Tibial nerve (tissue), 4 donors: Measurements from ENCODE around the gene PIGS. TPM values are rescaled to one million over a fixed set of nuclear protein-coding genes. Genes with fewer than 3 reads are reported as not detected.
A peak's percentile ranks its signal among the peaks of the same experiment; 100 is the strongest.

Experiments
- DNase-seq, 2 donors: peaks; one replicate each; pipeline ENCODE4 v3.0.0-alpha.2; 2019; ENCODE audit warnings: low spot score in 2 of 2
- H3K27ac ChIP-seq, 4 donors: fragments of 200-600 bp; sonication (generic) in 3 of 4; one replicate each; pipeline ENCODE4 v1.5.1; 2017 to 2019; ENCODE audit warnings: mild to moderate bottlenecking in 1 of 4
- H3K27me3 ChIP-seq, 2 donors: fragments of 200-600 bp; sonication (generic) in 1 of 2; one replicate each; pipeline versions ENCODE4 v1.5.1 to v1.6.0; 2017 to 2019
- H3K36me3 ChIP-seq, 3 donors: fragments of 200-600 bp; sonication (generic); one replicate each; pipeline ENCODE4 v1.5.1; 2018 to 2019
- H3K4me1 ChIP-seq, 4 donors: fragments of 200-600 bp; sonication (generic) in 3 of 4; one replicate each; pipeline ENCODE4 v1.5.1; 2017 to 2019
- H3K4me3 ChIP-seq, 4 donors: fragments of 200-600 bp; sonication (generic) in 3 of 4; one replicate each; pipeline ENCODE4 v1.5.1; 2017 to 2019; ENCODE audit warnings: mild to moderate bottlenecking in 1 of 4, moderate library complexity in 1 of 4
- H3K9me3 ChIP-seq, 4 donors: fragments of 200-600 bp; sonication (generic) in 3 of 4; one replicate each; pipeline ENCODE4 v1.5.1; 2017 to 2019
- EP300 ChIP-seq, 2 donors: sonication (generic); formaldehyde crosslinking; IDR thresholded peaks; one replicate each; pipeline ENCODE4 v1.6.1; 2017; ENCODE audit warnings: antibody characterized with exemption in 2 of 2, mild to moderate bottlenecking in 1 of 2
- POLR2A ChIP-seq, 2 donors: fragments of 450-650 bp; IDR thresholded peaks; one replicate each; pipeline ENCODE4 v1.6.1; 2017; ENCODE audit warnings: antibody characterized with exemption in 2 of 2, mild to moderate bottlenecking in 2 of 2, moderate library complexity in 2 of 2
- WGBS, 2 donors: methylation state at CpG; one replicate each; pipeline ENCODE4 v1.1.5; 2018; 5-methylcytosine and 5-hydroxymethylcytosine counted together
- total RNA-seq, 4 donors: library from RNA; depleted of rRNA; stranded (reverse); fragments of >200 nt; gene quantifications; one replicate each; pipeline ENCODE4 v1.1.0, GENCODE V29; 2016
- TF ChIP-seq, protein P1 (sequence below), 5 experiments: fragments of 200-600 bp in 3 of 5; fragments of 450-650 bp in 2 of 5; sonication (generic) in 3 of 5; IDR thresholded peaks; one replicate each; pipeline ENCODE4 v1.5.1; 2016 to 2019; ENCODE audit warnings: antibody characterized with exemption in 5 of 5, mild to moderate bottlenecking in 3 of 5, moderate library complexity in 2 of 5

PIGS gene
- total RNA-seq, 4 donors from 2014 or later: 62.2 to 82.4 (median 73.2) TPM

DNA sequence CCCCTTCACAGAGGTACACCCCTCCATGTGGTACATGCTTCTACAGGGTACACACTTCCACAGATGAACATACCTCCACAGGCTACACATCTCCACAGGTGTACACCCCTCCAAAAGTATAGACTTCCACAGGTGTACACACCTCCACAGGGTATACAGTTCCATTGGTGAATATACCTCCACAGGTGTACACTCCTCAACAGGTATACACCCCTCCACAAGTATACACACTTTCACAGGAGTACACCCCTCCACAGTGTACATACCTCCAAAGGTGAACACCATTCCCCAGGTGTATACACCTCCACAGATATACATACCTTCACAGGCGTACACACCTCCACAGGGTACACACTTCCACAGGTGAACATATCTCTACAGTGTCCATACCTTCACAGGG is 55.8 kb downstream of the PIGS start:
- H3K27me3 ChIP-seq: peaks cover 0 to 46% of the 10 kb centered on the region in 2 donors
- H3K36me3 ChIP-seq: no peaks in the 10 kb centered on the region
- H3K4me1 ChIP-seq: no peaks in the 10 kb centered on the region
- no peaks in the 10 kb centered on the region for H3K9me3 ChIP-seq
- no peak overlapping the region for H3K27ac ChIP-seq
- TF ChIP-seq, protein P1, sequence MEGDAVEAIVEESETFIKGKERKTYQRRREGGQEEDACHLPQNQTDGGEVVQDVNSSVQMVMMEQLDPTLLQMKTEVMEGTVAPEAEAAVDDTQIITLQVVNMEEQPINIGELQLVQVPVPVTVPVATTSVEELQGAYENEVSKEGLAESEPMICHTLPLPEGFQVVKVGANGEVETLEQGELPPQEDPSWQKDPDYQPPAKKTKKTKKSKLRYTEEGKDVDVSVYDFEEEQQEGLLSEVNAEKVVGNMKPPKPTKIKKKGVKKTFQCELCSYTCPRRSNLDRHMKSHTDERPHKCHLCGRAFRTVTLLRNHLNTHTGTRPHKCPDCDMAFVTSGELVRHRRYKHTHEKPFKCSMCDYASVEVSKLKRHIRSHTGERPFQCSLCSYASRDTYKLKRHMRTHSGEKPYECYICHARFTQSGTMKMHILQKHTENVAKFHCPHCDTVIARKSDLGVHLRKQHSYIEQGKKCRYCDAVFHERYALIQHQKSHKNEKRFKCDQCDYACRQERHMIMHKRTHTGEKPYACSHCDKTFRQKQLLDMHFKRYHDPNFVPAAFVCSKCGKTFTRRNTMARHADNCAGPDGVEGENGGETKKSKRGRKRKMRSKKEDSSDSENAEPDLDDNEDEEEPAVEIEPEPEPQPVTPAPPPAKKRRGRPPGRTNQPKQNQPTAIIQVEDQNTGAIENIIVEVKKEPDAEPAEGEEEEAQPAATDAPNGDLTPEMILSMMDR (IDR thresholded peaks at IDR 0.05): no peak
- TF ChIP-seq POLR2A (IDR thresholded peaks at IDR 0.05): no peak
- no peak for TF ChIP-seq EP300 (IDR thresholded peaks at IDR 0.05)
- DNase-seq: no peak
- WGBS, 2 donors: 95 to 96% methylated on average over 1 of the region's 1 CpG
- no peak overlapping the region for H3K4me3 ChIP-seq

DNA sequence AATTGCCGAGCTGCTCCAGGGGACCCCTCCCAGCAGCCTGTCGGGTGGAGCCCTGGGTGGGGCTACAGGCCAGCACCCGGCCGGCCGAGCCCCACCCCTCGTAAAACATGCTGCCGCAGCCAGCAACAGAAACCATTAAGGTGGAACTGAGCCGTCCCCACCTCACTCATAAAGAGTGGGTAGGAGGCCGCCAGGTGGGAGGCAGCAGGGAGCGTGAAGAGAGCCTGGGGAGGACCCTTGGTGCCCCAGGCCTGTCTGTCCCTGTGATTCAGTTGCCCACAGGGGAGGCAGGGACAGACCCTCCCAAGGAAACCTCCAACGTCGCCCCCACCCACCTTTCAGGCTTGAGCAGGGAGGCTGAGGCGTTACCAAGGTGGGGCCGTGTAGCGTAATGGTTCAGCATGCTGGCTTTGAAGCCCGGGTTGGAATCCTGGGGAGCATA is 56.7 kb downstream of the PIGS start:
- no peak overlapping the region for H3K4me3 ChIP-seq
- H3K27ac ChIP-seq: no peak overlapping the region
- no peaks in the 10 kb centered on the region for H3K36me3 ChIP-seq
- H3K4me1 ChIP-seq: no peaks in the 10 kb centered on the region
- no peaks in the 10 kb centered on the region for H3K9me3 ChIP-seq
- WGBS, 2 donors: 43 to 52% methylated on average over 16 of the region's 16 CpGs
- peaks cover 0 to 47% of the 10 kb centered on the region in 2 donors for H3K27me3 ChIP-seq
- no peak for DNase-seq
- TF ChIP-seq, protein P1 (IDR thresholded peaks at IDR 0.05): no peak
- TF ChIP-seq EP300 (IDR thresholded peaks at IDR 0.05) (no peak), POLR2A (IDR thresholded peaks at IDR 0.05) (no peak)

DNA sequence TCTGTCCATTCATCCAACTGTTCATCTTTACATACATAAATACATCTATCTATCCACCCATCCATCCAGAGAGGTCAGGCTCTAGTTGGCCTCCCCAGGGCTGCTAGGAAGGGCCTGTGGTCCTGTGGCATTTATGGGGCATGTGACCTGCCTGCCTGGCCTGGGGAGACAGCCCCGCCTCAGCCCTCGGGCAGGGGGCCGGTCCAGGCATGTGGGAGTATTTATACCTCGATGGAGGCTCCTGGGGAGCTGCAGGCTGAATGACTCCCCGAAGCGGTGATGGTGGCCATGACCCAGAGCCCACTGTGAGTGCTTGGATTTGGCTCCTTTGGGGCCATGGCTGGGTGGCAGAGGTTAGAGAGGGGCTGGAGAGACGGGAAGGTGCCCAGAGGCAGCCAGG is 57.8 kb downstream of the PIGS start:
- Histone ChIP-seq H3K36me3 (no peaks in the 10 kb centered on the region), H3K27me3 (peaks cover 0 to 54% of the 10 kb centered on the region in 2 donors), H3K27ac (no peak overlapping the region), H3K9me3 (no peaks in the 10 kb centered on the region), H3K4me3 (no peak overlapping the region), H3K4me1 (no peaks in the 10 kb centered on the region)
- DNase-seq: no peak
- WGBS, 2 donors: 55 to 68% methylated on average over 7 of the region's 7 CpGs
- TF ChIP-seq, protein P1 (IDR thresholded peaks at IDR 0.05): no peak
- TF ChIP-seq POLR2A (IDR thresholded peaks at IDR 0.05) (no peak), EP300 (IDR thresholded peaks at IDR 0.05) (no peak)

DNA sequence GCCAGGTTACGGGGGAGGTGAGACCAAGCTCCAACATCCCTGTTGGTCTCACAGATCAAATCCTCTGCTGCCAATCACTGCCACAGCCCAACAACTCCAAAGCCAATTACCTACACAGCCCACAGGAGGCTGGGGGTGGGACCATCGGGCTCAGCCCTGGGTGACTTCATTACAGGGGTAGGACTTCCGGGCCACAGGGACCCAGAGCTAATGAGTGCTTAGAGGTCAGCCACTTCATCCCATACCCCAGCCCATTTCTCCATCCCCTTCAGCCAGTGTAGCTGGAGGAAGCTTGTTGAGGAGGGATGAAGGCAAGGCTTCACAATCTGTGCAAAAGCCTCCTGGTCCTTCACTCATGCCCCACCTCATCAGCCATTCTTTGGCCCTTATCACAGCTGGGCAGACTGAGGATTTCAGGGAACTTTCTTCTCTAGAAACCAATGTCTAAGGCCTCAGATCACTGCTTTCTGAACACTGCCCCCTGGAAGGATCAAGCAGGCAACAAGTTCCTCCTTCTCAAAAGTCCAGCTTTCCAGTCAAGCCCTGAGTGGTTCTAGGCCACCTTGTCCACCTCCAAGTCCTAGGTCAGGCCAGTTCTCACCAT is 59.4 kb downstream of the PIGS start:
- Histone ChIP-seq H3K36me3 (no peaks in the 10 kb centered on the region), H3K27ac (no peak overlapping the region), H3K9me3 (no peaks in the 10 kb centered on the region), H3K4me1 (peaks cover 0 to 4% (median 0%) of the 10 kb centered on the region in 4 donors), H3K27me3 (peaks cover 0 to 69% of the 10 kb centered on the region in 2 donors), H3K4me3 (no peak overlapping the region)
- TF ChIP-seq EP300 (IDR thresholded peaks at IDR 0.05): no peak
- TF ChIP-seq, protein P1 (IDR thresholded peaks at IDR 0.05): no peak
- no peak for TF ChIP-seq POLR2A (IDR thresholded peaks at IDR 0.05)
- DNase-seq: no peak
- 71 to 77% methylated on average over 1 to 3 of the region's 3 CpGs for WGBS, 2 donors

DNA sequence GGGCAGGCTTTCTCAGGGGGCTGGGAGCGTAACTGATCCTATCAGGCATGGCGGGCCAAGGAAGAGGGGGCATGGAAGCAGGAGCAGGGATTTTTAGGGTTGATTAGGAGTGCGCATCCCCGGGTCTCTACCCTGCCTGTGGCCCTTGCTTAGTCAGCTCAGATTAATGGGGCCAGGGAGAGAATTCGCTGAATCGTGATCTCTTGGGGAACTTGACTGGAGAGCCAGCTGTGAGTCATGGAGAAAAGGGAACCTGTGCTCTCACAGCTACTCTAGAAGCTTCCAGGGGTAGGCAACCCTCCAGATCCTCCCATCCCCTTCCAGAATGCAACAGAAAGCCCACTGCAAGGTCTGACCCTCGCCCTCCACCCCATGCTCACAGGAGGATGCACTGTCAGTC is 61.5 kb downstream of the PIGS start:
- Histone ChIP-seq H3K36me3 (no peaks in the 10 kb centered on the region), H3K9me3 (no peaks in the 10 kb centered on the region), H3K4me1 (peaks cover 0 to 4% (median 0%) of the 10 kb centered on the region in 4 donors), H3K4me3 (no peak overlapping the region), H3K27me3 (peaks cover 0 to 84% of the 10 kb centered on the region in 2 donors), H3K27ac (no peak overlapping the region)
- 76 to 78% methylated on average over 7 of the region's 7 CpGs for WGBS, 2 donors
- peak in 1 of 2 donors; percentile 8 for DNase-seq
- TF ChIP-seq, protein P1 (IDR thresholded peaks at IDR 0.05): no peak
- TF ChIP-seq POLR2A (IDR thresholded peaks at IDR 0.05) (no peak), EP300 (IDR thresholded peaks at IDR 0.05) (no peak)
